H1 (cell line): ENCODE results near the gene PVALB.

Source experiments
- CBX5 ChIP-seq: fragments of 300-800, 300-1000 bp; sonication (generic); IDR thresholded peaks from 2 replicates; pipeline ENCODE4 v1.7.1; 2016; ENCODE audit warnings: antibody characterized with exemption, low read length, low read depth
- CEBPB ChIP-seq: IDR thresholded peaks from 2 replicates; pipeline ENCODE4 v1.6.1; 2012; ENCODE audit warnings: low read depth, low read length
- CTCF ChIP-seq, 3 experiments: IDR thresholded peaks; 1 replicate in 2 of 3; 2 replicates in 1 of 3; pipeline versions ENCODE4 v1.5.1 to v1.6.1; 2011; ENCODE audit warnings: low read length in 3 of 3, mild to moderate bottlenecking in 3 of 3, inconsistent platforms in 2 of 3, low read depth in 1 of 3, moderate library complexity in 1 of 3; ENCODE audit not compliant: insufficient read depth in 1 of 3; ENCODE audit errors: control extremely low read depth in 1 of 3
- EZH2 ChIP-seq: fragments of 200-600 bp; sonication (generic); IDR thresholded peaks from 2 replicates; pipeline ENCODE4 v1.7.1; 2012; ENCODE audit warnings: low read depth, mild to moderate bottlenecking, moderate library complexity, low read length, inconsistent platforms; ENCODE audit not compliant: severe bottlenecking
- JUND ChIP-seq: IDR thresholded peaks from 2 replicates; pipeline ENCODE4 v1.6.1; 2011; ENCODE audit warnings: mild to moderate bottlenecking, improper control_type of control experiment, low read length
- KDM1A ChIP-seq: fragments of 200-600, 300-600 bp; sonication (generic); IDR thresholded peaks from 2 replicates; pipeline ENCODE4 v1.7.1; 2016; ENCODE audit warnings: mild to moderate bottlenecking, low read length, borderline replicate concordance
- KDM5A ChIP-seq: fragments of 200-600 bp; IDR thresholded peaks from 2 replicates; pipeline ENCODE4 v1.7.1; 2012; ENCODE audit warnings: mild to moderate bottlenecking, low read length, inconsistent platforms, mixed read lengths
- MAFK ChIP-seq: IDR thresholded peaks from 2 replicates; pipeline ENCODE4 v1.6.1; 2012; ENCODE audit warnings: low read depth, mild to moderate bottlenecking, improper control_type of control experiment, low read length
- NRF1 ChIP-seq: IDR thresholded peaks from 2 replicates; pipeline ENCODE4 v1.6.1; 2011; ENCODE audit warnings: mild to moderate bottlenecking, low read depth, low read length, improper control_type of control experiment
- POLR2A ChIP-seq, 2 experiments: IDR thresholded peaks; 1 replicate in 1 of 2; 2 replicates in 1 of 2; pipeline ENCODE4 v1.6.1; 2011; ENCODE audit warnings: low read depth in 2 of 2, low read length in 2 of 2, mild to moderate bottlenecking in 2 of 2; ENCODE audit errors: control extremely low read depth in 1 of 2
- POLR2AphosphoS5 ChIP-seq: IDR thresholded peaks from 2 replicates; pipeline ENCODE4 v1.6.1; 2011; ENCODE audit warnings: low read depth, low read length
- RXRA ChIP-seq: IDR thresholded peaks from 2 replicates; pipeline ENCODE4 v1.6.1; 2011; ENCODE audit warnings: low read depth, mild to moderate bottlenecking, low read length, moderate library complexity; ENCODE audit not compliant: insufficient read depth
- SUZ12 ChIP-seq: fragments of 200-600 bp; sonication (generic); IDR thresholded peaks from 2 replicates; pipeline ENCODE4 v1.6.1; 2012; ENCODE audit warnings: mild to moderate bottlenecking, inconsistent platforms, low read length, moderate library complexity, mixed read lengths
- USF2 ChIP-seq: IDR thresholded peaks from 2 replicates; pipeline ENCODE4 v1.6.1; 2011; ENCODE audit warnings: low read length, improper control_type of control experiment

- no peak for TF ChIP-seq KDM1A
- TF ChIP-seq CBX5 = no peak
- no peak for TF ChIP-seq CTCF (IDR thresholded peaks at IDR 0.05; ENCODE audit: control extremely low read depth in 1 of 3, insufficient read depth in 1 of 3, low read depth in 1 of 3, low read length in 3 of 3)
- TF ChIP-seq EZH2 = no peak
- no peak for TF ChIP-seq KDM5A
- TF ChIP-seq NRF1 = no peak
- TF ChIP-seq CEBPB = no peak
- no peak for TF ChIP-seq POLR2AphosphoS5
- TF ChIP-seq JUND = no peak
- no peak for TF ChIP-seq MAFK
- no peak for TF ChIP-seq RXRA
- no peak for TF ChIP-seq POLR2A (IDR thresholded peaks at IDR 0.05; ENCODE audit: control extremely low read depth in 1 of 2, low read depth in 2 of 2, low read length in 2 of 2)
- TF ChIP-seq SUZ12 = no peak
- TF ChIP-seq USF2 = no peak
Measured at GRCh38 chr22:36850056-36850455, 33.2 kb upstream of the PVALB start.
